Measurements from ENCODE around the gene ZAR1. TPM values are rescaled to one million over a fixed set of nuclear protein-coding genes. Genes with fewer than 3 reads are reported as not detected.

Gene ZAR1
- total and polyA plus RNA-seq, 12 donors, result 0.22 TPM; not detected in 11

GRCh38 chr4:48467442-48467841 is 22.6 kb upstream of the ZAR1 start:
- 56 to 72% (median 65%) methylated on average over 2 of the region's 2 CpGs for WGBS, 4 donors
- H3K27ac ChIP-seq, result no peak overlapping the region
- no peak for TF ChIP-seq POLR2A (IDR thresholded peaks at IDR 0.05)
- TF ChIP-seq, protein P1, sequence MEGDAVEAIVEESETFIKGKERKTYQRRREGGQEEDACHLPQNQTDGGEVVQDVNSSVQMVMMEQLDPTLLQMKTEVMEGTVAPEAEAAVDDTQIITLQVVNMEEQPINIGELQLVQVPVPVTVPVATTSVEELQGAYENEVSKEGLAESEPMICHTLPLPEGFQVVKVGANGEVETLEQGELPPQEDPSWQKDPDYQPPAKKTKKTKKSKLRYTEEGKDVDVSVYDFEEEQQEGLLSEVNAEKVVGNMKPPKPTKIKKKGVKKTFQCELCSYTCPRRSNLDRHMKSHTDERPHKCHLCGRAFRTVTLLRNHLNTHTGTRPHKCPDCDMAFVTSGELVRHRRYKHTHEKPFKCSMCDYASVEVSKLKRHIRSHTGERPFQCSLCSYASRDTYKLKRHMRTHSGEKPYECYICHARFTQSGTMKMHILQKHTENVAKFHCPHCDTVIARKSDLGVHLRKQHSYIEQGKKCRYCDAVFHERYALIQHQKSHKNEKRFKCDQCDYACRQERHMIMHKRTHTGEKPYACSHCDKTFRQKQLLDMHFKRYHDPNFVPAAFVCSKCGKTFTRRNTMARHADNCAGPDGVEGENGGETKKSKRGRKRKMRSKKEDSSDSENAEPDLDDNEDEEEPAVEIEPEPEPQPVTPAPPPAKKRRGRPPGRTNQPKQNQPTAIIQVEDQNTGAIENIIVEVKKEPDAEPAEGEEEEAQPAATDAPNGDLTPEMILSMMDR (IDR thresholded peaks at IDR 0.05), result no peak
- no peaks in the 10 kb centered on the region for H3K4me1 ChIP-seq (replicated peaks in 1 of 2)
- no peak for DNase-seq
- intact Hi-C loops (cut with DNase I), result no loop called here
- no peaks in the 10 kb centered on the region for H3K9me3 ChIP-seq (replicated peaks in 1 of 3)
- H3K27me3 ChIP-seq, result no peaks in the 10 kb centered on the region
- H3K4me3 ChIP-seq, result no peak overlapping the region
- no peaks in the 10 kb centered on the region for H3K36me3 ChIP-seq (replicated peaks in 1 of 2)

- H3K36me3 ChIP-seq (replicated peaks in 1 of 2), result no peaks in the 10 kb centered on the region
- DNase-seq, result no peak
- 55 to 74% (median 70%) methylated on average over 4 to 5 of the region's 5 CpGs for WGBS, 4 donors
- no peaks in the 10 kb centered on the region for H3K9me3 ChIP-seq (replicated peaks in 1 of 3)
- H3K4me1 ChIP-seq (replicated peaks in 1 of 2), result no peaks in the 10 kb centered on the region
- H3K27ac ChIP-seq, result no peak overlapping the region
- intact Hi-C loops (cut with DNase I), result no loop called here
- no peak for TF ChIP-seq POLR2A (IDR thresholded peaks at IDR 0.05)
- TF ChIP-seq, protein P1 (IDR thresholded peaks at IDR 0.05), result no peak
- no peak overlapping the region for H3K4me3 ChIP-seq
- no peaks in the 10 kb centered on the region for H3K27me3 ChIP-seq
Measured at GRCh38 chr4:48467891-48468290, 22.2 kb upstream of the ZAR1 start.

GRCh38 chr4:48470137-48470536 is 19.9 kb upstream of the ZAR1 start:
- Histone ChIP-seq H3K4me1 (replicated peaks in 1 of 2) (no peaks in the 10 kb centered on the region), H3K27ac (no peak overlapping the region), H3K27me3 (no peaks in the 10 kb centered on the region), H3K9me3 (replicated peaks in 1 of 3) (no peaks in the 10 kb centered on the region), H3K4me3 (no peak overlapping the region), H3K36me3 (replicated peaks in 1 of 2) (no peaks in the 10 kb centered on the region)
- DNase-seq, result no peak
- TF ChIP-seq, protein P1 (IDR thresholded peaks at IDR 0.05), result no peak
- no peak for TF ChIP-seq POLR2A (IDR thresholded peaks at IDR 0.05)
- intact Hi-C loops (cut with DNase I), result no loop called here
- 55 to 76% (median 66%) methylated on average over 1 of the region's 1 CpG for WGBS, 4 donors

DNA sequence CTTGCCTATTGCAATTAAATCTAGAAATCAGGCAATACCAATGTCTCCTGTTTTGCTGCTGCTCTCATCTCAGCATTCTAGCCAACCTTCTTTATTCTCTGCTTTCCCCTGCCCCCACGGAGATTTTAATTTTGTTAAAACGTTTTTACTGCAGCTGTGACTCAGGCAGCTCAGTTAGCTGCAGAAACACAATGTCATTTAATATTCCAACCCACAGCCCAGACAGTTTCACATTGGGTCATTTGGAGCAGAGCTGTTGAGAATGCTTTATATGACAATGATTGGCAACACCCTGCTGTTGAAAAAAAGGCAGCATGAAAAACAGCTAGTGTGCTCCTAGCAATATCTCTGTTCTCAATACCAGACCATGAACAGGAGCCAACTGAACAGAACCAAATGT is 19.5 kb upstream of the ZAR1 start:
- no peak for TF ChIP-seq POLR2A (IDR thresholded peaks at IDR 0.05)
- TF ChIP-seq, protein P1 (IDR thresholded peaks at IDR 0.05), result no peak
- intact Hi-C loops (cut with DNase I), result no loop called here
- Histone ChIP-seq H3K27me3 (no peaks in the 10 kb centered on the region), H3K36me3 (replicated peaks in 1 of 2) (no peaks in the 10 kb centered on the region), H3K4me1 (replicated peaks in 1 of 2) (no peaks in the 10 kb centered on the region), H3K4me3 (no peak overlapping the region), H3K27ac (no peak overlapping the region), H3K9me3 (replicated peaks in 1 of 3) (no peaks in the 10 kb centered on the region)
- peak in 1 of 7 donors; percentile 58 for DNase-seq
- WGBS, 4 donors, result 18 to 34% (median 30%) methylated on average over 2 of the region's 2 CpGs
